HG02678 (cell line): ENCODE results near the gene CLEC1A.
"Not testable (repeated sequence)": the region's sequence is repeated elsewhere in the genome, so short reads cannot be mapped to it uniquely, and the experiment has no call there.

Experiments used
- ATAC-seq: cut with Tn5 transposase; IDR thresholded peaks from one replicate; pipeline ENCODE4 v1.9.1; 2021; ENCODE audit warnings: mild to moderate bottlenecking, moderate library complexity; ENCODE audit not compliant: unreplicated experiment

CLEC1A gene

DNA sequence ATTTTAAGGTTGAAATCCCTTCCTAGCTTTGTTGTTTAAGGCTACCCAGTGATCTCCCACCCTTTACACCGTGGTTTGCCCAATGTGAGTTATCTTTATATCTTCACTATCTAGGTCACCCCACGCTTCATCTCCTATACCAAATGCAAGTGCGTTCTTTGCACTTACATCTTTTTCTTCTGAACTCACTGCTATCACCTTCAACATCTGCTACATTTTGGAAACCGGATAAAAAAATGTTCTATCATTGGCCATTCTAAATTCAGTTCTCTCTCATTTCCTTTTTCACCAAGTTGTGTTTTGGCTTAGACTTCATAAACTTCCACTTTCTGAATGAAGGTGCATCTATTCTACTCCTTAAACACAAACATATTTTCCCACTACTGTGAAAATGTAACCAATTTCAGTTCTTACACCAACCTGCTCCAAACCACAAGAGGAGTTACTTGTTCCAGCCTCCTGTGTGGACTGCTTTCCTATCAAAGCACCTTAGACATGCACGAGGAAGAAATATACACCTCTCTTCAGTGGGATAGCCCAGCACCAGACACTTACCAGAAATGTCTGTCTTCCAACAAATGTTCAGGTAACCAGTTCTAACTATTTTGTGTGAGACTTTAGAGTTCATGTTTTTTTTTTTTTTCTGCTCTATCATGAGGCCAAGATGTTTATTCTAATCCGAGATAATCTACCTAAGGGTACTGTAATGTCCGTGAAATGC, 46.4 kb downstream of the CLEC1A start:
- ATAC-seq: no peak

- ATAC-seq: no peak
Observed at GRCh38 chr12:10048526-10048925, 50.3 kb downstream of the CLEC1A start.

DNA sequence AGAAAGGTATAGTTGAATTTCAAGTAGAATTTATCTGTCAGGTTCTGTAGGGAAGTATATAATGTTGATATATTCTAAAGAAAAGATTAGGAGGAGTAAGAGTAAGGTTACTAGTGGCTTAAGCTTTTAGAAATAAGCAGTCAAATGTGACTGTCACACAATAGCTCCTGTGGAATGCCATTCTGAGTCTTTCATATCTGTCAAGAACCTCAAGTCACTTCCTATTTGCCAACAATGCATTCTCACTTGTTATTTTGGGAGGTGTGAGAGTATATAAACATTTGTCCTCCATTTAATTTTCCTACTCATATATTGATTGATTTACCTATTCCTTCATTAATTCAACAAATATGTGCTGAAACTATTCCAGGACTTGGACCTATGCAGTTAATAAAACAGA, 56.6 kb downstream of the CLEC1A start:
- ATAC-seq: no peak

GRCh38 chr12:10033783-10034545, 64.8 kb downstream of the CLEC1A start:
- no peak for ATAC-seq

DNA sequence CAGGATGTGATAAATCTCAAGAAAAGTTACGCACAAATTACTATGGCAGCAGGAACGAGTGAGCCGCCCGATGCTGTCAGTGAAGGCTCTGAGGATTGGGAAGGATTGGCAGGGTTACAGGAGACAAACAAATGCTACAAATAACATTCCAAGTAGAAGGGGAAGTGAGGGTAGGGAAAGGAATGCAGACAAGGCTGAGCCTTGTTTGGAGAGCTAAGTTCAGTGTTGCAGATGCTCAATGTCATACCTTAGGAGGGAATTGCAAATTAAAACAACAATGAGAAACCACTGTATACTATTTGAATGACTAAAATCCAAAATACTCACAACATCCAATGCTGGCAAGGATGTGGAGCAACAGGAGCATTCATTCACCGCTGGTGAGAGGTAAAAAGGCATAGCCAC, 67.0 kb downstream of the CLEC1A start:
- no peak for ATAC-seq

- no peak for ATAC-seq
Observed at GRCh38 chr12:10031321-10031720, 67.5 kb downstream of the CLEC1A start.

GRCh38 chr12:10030446-10030845, 68.3 kb downstream of the CLEC1A start, which contains the start of gene CLEC9A:
Gene CLEC9A (plus strand): TSS chr12:10030682. CDS start chr12:10052688, 22,006 bp downstream.
- ATAC-seq: no peak

- no peak for ATAC-seq
Observed at GRCh38 chr12:10027721-10028120, 71.1 kb downstream of the CLEC1A start.

- ATAC-seq: no peak
Observed at GRCh38 chr12:10027311-10027710, 71.5 kb downstream of the CLEC1A start.

DNA sequence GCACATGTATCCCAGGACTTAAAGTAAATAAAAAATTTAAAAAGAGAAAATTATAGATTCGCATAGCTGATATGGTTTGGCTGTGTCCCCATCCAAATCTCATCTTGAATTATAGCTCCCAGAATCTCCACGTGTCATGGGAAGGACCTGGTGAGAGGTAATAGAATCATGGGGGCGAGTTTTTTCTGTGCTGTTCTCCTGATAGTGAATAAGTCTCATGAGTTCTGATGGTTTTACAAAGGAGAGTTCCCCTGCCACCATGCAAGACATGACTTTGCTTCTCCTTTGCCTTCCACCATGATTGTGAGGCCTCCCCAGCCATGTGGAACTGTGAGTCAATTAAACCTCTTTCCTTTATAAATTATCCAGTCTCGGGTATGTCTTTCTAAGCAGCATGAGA, 72.1 kb downstream of the CLEC1A start:
- ATAC-seq: not testable (repeated sequence)

DNA sequence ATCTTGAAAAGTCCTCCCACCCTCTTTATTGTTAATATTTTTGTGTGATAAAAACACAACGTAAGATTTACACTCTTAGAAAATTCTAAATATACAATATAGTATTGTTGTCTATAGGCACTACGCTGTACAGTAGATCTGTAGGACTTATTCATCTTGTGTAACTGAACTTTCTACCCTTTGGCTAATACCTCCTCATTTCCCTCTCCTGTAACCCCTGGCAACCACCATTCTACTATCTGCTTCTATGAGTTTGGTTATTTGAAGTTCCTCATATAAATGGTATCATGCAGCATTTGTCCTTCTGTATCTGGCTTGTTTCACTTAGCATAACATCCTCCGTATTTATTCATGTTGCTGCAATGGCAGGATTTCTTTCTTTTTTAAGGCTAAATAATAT, 73.5 kb downstream of the CLEC1A start:
- ATAC-seq: no peak

DNA sequence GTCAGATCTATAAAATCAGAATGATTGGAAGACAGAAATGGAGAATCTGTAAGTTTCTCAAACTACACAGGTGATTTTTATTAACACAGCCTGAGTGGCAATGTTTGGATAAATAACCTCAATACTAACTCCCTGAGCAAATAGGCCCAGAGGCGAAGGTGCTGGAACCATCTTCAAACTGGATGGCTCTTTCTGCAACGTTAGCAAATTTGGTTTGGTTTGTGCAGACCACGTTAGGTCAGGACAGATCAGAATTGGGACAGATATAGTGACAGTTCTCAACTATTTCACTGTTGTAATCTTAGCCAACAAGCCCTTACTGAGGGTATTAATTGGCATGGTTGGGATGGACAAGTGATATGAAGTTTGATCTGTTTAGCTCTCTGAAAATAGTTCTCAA, 77.4 kb downstream of the CLEC1A start:
- ATAC-seq: no peak
